ENCODE measurements around the gene UBL4A. TPM values are rescaled to one million over a fixed set of nuclear protein-coding genes. Genes with fewer than 3 reads are reported as not detected.

Gene UBL4A
- total and polyA plus RNA-seq, 2 of the 13 experiments (the other 11 are each of a cell fraction or from before 2014, with no cell fraction given) = 16.8 to 25.5 TPM

DNA sequence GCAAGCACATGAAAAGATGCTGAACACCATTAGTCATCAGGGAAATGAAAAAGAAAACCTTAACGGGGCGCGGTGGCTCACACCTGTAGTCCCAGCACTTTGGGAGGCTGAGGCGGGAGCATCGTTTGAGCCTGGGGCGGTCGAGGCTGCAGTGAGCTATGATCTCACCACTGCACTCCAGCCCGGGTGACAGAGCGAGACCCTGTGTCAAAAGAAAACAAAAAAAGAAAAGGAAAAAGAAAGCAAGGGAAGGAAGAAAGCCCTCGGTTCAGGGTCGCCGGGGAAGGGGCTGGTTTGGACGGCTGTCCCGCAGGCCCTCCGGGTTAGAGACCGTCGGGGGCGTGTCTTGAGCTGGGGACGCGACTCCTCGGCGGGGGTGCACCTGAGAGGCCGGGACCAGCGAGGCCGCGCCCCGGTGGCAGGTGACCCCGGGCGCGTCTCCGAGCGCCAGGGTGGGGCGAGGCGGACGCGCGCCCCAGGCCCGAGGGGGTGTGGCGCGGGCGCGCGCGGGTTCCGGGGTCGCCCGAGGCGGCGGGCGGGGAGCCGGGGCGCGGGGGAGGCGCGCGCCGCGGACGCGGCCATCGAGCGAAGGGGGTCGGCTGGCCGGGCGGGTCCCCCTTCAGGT is 28.8 kb downstream of the UBL4A start (continued):
- TF ChIP-seq, protein P1, sequence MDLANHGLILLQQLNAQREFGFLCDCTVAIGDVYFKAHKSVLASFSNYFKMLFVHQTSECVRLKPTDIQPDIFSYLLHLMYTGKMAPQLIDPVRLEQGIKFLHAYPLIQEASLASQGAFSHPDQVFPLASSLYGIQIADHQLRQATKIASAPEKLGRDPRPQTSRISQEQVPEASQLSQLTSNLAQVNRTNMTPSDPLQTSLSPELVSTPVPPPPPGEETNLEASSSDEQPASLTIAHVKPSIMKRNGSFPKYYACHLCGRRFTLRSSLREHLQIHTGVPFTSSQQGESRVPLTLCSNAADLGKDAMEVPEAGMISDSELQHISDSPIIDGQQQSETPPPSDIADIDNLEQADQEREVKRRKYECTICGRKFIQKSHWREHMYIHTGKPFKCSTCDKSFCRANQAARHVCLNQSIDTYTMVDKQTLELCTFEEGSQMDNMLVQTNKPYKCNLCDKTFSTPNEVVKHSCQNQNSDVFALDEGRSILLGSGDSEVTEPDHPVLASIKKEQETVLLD (CRISPR knock-in tag; IDR thresholded peaks at IDR 0.05; ENCODE audit: low read depth) = 0 out of 2 replicates have a peak, but pooled peaks have one; percentile 15
- TF ChIP-seq ZNF777 (CRISPR knock-in tag; IDR thresholded peaks at IDR 0.05) (peak; percentile 61; the same call in 1 of the 2 replicates), SAP130 (CRISPR knock-in tag; IDR thresholded peaks at IDR 0.05; ENCODE audit: low read depth) (peak; percentile 22; the same call in 1 of the 2 replicates)
- TF ChIP-seq, protein P2, sequence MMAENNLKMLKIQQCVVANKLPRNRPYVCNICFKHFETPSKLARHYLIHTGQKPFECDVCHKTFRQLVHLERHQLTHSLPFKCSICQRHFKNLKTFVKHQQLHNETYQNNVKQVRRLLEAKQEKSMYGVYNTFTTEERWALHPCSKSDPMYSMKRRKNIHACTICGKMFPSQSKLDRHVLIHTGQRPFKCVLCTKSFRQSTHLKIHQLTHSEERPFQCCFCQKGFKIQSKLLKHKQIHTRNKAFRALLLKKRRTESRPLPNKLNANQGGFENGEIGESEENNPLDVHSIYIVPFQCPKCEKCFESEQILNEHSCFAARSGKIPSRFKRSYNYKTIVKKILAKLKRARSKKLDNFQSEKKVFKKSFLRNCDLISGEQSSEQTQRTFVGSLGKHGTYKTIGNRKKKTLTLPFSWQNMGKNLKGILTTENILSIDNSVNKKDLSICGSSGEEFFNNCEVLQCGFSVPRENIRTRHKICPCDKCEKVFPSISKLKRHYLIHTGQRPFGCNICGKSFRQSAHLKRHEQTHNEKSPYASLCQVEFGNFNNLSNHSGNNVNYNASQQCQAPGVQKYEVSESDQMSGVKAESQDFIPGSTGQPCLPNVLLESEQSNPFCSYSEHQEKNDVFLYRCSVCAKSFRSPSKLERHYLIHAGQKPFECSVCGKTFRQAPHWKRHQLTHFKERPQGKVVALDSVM (CRISPR knock-in tag; IDR thresholded peaks at IDR 0.05) = peak; percentile 77
- TF ChIP-seq, protein P3, sequence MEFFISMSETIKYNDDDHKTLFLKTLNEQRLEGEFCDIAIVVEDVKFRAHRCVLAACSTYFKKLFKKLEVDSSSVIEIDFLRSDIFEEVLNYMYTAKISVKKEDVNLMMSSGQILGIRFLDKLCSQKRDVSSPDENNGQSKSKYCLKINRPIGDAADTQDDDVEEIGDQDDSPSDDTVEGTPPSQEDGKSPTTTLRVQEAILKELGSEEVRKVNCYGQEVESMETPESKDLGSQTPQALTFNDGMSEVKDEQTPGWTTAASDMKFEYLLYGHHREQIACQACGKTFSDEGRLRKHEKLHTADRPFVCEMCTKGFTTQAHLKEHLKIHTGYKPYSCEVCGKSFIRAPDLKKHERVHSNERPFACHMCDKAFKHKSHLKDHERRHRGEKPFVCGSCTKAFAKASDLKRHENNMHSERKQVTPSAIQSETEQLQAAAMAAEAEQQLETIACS (CRISPR knock-in tag; IDR thresholded peaks at IDR 0.05) = peak; percentile 86

DNA sequence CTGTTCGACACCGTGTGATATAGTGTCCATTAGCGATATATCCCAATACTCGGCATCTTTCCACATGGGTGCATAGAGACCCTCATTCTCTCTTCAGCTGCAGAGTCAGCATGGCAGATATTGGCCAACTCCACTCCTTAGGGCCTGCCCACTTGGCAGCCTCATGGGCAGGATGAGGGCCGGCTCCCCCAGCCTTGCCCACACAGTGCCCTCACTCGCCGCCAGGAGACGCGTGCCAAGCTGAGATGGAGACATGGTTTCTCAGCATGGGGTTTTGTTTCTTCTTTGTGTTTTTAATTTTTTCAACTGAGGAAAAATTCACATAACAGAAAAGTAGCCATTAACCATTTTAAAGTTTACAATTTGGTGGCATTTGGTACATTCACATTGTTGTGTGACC is 33.6 kb downstream of the UBL4A start:
- 96% methylated on average over 9 of the region's 9 CpGs for WGBS (ENCODE audit: low lambda C conversion rate)
- no peaks in the 10 kb centered on the region for H3K79me2 ChIP-seq (ENCODE audit: insufficient read depth, low read length)
- H3K4me2 ChIP-seq (ENCODE audit: low read depth, low read length) = no peak overlapping the region
- no peaks in the 10 kb centered on the region for H4K20me1 ChIP-seq (ENCODE audit: insufficient read depth, low read length)
- DNase-seq (ENCODE audit: low spot score) (no peak), FAIRE-seq (no peak), ATAC-seq (no peak)
- no peak overlapping the region for H2AFZ ChIP-seq (ENCODE audit: low read length)
- no peak overlapping the region for H3K9ac ChIP-seq (ENCODE audit: insufficient read depth, low read depth, low read length)
- no TSS peak for BruUV-seq (replicated peaks)
- in situ Hi-C loops (cut with HindIII; ENCODE audit: extremely low pct_ligation_motif_present, low pct_unique_long_range_greater_than_20kb) (no loop called here), intact Hi-C loops (cut with micrococcal nuclease; ENCODE audit: unreplicated experiment) (no loop called here)
- no peak overlapping the region for H3K27ac ChIP-seq (ENCODE audit: extremely low read length, insufficient read depth, low read length)
- no peak overlapping the region for H3K4me3 ChIP-seq (replicated peaks in 1 of 3; ENCODE audit: insufficient read depth in 1 of 3, low read depth in 2 of 3, low read length in 3 of 3)
- H3K27me3 ChIP-seq (ENCODE audit: control insufficient read depth in 1 of 2, insufficient read depth in 2 of 2, low read length in 2 of 2) = no peaks in the 10 kb centered on the region
- H3K9me3 ChIP-seq (ENCODE audit: low read length) = no peaks in the 10 kb centered on the region
- no peaks in the 10 kb centered on the region for H3K36me3 ChIP-seq (replicated peaks in 1 of 2; ENCODE audit: control insufficient read depth in 1 of 2, insufficient read depth in 2 of 2, low read length in 2 of 2)
- POLR2A ChIA-PET = no interaction called here
- CTCF ChIA-PET (ENCODE audit: low intra/inter-chr PET ratio, low total read pairs) = no interaction called here
- H3K4me1 ChIP-seq (ENCODE audit: insufficient read depth, low read length) = no peaks in the 10 kb centered on the region
- TF ChIP-seq ZNF20 (CRISPR knock-in tag; IDR thresholded peaks at IDR 0.05) = no peak
- TF ChIP-seq FOXM1 (CRISPR knock-in tag; IDR thresholded peaks at IDR 0.05) = no peak
- TF ChIP-seq, protein P4, sequence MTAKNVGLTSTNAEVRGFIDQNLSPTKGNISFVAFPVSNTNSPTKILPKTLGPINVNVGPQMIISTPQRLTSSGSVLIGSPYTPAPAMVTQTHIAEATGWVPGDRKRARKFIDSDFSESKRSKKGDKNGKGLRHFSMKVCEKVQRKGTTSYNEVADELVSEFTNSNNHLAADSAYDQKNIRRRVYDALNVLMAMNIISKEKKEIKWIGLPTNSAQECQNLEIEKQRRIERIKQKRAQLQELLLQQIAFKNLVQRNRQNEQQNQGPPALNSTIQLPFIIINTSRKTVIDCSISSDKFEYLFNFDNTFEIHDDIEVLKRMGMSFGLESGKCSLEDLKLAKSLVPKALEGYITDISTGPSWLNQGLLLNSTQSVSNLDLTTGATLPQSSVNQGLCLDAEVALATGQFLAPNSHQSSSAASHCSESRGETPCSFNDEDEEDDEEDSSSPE (CRISPR knock-in tag; IDR thresholded peaks at IDR 0.05) = no peak
- TF ChIP-seq SP2 (CRISPR knock-in tag; IDR thresholded peaks at IDR 0.05) = no peak
- TF ChIP-seq CC2D1A (CRISPR knock-in tag; IDR thresholded peaks at IDR 0.05) = no peak
- no peak for TF ChIP-seq NFE2L2 (IDR thresholded peaks at IDR 0.05; ENCODE audit: low read length)
- TF ChIP-seq, protein P5, sequence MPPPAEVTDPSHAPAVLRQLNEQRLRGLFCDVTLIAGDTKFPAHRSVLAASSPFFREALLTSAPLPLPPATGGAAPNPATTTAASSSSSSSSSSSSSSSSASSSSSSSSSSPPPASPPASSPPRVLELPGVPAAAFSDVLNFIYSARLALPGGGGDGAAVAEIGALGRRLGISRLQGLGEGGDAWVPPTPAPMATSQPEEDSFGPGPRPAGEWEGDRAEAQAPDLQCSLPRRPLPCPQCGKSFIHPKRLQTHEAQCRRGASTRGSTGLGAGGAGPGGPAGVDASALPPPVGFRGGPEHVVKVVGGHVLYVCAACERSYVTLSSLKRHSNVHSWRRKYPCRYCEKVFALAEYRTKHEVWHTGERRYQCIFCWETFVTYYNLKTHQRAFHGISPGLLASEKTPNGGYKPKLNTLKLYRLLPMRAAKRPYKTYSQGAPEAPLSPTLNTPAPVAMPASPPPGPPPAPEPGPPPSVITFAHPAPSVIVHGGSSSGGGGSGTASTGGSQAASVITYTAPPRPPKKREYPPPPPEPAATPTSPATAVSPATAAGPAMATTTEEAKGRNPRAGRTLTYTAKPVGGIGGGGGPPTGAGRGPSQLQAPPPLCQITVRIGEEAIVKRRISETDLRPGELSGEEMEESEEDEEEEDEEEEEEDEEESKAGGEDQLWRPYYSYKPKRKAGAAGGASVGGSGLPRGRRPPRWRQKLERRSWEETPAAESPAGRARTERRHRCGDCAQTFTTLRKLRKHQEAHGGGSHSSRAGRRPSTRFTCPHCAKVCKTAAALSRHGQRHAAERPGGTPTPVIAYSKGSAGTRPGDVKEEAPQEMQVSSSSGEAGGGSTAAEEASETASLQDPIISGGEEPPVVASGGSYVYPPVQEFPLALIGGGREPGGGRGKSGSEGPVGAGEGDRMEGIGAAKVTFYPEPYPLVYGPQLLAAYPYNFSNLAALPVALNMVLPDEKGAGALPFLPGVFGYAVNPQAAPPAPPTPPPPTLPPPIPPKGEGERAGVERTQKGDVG (CRISPR knock-in tag; IDR thresholded peaks at IDR 0.05; ENCODE audit: borderline replicate concordance) = no peak
- no peak for TF ChIP-seq PCBP2 (optimal IDR thresholded peaks at IDR 0.05; ENCODE audit: low read depth, low read length, poor library complexity, severe bottlenecking)
- TF ChIP-seq PITX1 (CRISPR knock-in tag; IDR thresholded peaks at IDR 0.05) = no peak
